Measurements from ENCODE around the gene LIPT2. TPM values are rescaled to one million over a fixed set of nuclear protein-coding genes. Genes with fewer than 3 reads are reported as not detected.

Gene LIPT2
- total RNA-seq, 3 donors from 2014 or later: 3.2 to 4.8 (median 4.1) TPM

DNA sequence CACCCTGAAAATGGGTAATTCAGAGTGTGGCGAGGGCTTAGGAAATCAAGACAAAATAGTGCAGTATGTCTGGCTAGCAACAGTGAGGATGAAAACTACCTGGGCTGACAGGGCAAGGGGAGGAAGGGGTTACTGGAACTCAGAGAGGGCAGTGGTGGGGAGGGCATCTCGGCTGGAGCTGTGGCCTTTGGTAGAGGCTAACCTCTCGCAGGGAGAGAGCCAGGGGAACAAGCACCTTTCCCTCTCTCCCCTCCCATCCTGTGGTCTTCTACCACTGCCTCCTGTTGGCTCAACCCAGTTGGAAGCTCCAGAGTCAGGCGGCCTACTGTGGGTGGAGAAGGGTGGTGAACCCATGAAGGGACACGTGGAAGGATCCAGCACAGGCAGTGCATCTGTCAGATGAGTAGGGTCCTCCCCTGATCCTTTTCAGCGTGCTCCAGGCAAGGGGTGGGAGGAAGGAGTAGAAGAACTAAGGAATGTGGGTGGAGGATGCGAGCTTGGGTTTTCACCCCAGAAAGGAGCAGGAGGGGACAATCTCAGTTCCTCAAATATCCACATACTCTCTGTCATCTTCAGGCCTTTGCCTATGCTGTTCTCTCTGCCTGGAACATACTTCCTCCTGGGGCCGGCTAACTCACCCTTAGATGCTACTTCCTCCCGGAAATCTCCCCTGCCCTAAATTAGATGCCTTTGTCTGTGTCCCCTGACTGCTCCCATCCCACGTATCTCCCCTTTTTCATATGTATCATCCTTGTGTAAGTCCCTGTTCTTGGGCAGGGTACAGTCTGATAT is 19.9 kb downstream of the LIPT2 start:
- Histone ChIP-seq H3K4me3 (no peak overlapping the region), H3K4me1 (ENCODE audit: low read depth) (no peaks in the 10 kb centered on the region), H3K9me3 (no peaks in the 10 kb centered on the region), H3K36me3 (ENCODE audit: low read depth) (no peaks in the 10 kb centered on the region)
- intact Hi-C loops (cut with DNase I, micrococcal nuclease): no loop called here
- TF ChIP-seq, protein P1, sequence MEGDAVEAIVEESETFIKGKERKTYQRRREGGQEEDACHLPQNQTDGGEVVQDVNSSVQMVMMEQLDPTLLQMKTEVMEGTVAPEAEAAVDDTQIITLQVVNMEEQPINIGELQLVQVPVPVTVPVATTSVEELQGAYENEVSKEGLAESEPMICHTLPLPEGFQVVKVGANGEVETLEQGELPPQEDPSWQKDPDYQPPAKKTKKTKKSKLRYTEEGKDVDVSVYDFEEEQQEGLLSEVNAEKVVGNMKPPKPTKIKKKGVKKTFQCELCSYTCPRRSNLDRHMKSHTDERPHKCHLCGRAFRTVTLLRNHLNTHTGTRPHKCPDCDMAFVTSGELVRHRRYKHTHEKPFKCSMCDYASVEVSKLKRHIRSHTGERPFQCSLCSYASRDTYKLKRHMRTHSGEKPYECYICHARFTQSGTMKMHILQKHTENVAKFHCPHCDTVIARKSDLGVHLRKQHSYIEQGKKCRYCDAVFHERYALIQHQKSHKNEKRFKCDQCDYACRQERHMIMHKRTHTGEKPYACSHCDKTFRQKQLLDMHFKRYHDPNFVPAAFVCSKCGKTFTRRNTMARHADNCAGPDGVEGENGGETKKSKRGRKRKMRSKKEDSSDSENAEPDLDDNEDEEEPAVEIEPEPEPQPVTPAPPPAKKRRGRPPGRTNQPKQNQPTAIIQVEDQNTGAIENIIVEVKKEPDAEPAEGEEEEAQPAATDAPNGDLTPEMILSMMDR (IDR thresholded peaks at IDR 0.05): no peak
- no peak for DNase-seq
- ATAC-seq: no peak

- Histone ChIP-seq H3K9me3 (no peaks in the 10 kb centered on the region), H3K36me3 (ENCODE audit: low read depth) (no peaks in the 10 kb centered on the region), H3K4me3 (no peak overlapping the region), H3K4me1 (ENCODE audit: low read depth) (no peaks in the 10 kb centered on the region)
- ATAC-seq (no peak), DNase-seq (no peak)
- intact Hi-C loops (cut with DNase I, micrococcal nuclease): no loop called here
- TF ChIP-seq, protein P1 (IDR thresholded peaks at IDR 0.05): no peak
These were observed 21.7 kb downstream of the LIPT2 start for GRCh38 chr11:74471668-74472429.

DNA sequence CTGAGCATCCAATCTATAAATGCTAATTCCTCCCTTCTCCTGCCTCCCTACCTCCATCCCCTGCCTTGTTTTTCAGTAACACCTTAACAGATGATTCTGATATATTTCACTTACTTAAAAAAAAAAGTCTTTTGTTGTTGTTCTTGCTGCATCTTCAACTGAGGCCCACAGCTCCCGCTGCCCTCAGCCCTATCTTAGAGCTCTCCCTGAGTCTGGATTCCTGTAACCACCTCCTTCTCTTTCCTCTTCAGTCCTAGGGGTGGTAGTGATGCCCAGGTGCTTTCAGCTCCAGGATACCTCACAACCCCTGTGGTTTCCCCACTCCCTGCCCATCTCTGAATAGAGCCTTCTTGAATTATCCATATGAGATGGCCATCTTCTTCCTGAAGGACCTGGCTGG is 22.5 kb downstream of the LIPT2 start:
- intact Hi-C loops (cut with DNase I, micrococcal nuclease): no loop called here
- Histone ChIP-seq H3K9me3 (no peaks in the 10 kb centered on the region), H3K36me3 (ENCODE audit: low read depth) (no peaks in the 10 kb centered on the region), H3K4me1 (ENCODE audit: low read depth) (peaks cover 8% of the 10 kb centered on the region), H3K4me3 (no peak overlapping the region)
- TF ChIP-seq, protein P1 (IDR thresholded peaks at IDR 0.05): no peak
- no peak for DNase-seq
- ATAC-seq: no peak

DNA sequence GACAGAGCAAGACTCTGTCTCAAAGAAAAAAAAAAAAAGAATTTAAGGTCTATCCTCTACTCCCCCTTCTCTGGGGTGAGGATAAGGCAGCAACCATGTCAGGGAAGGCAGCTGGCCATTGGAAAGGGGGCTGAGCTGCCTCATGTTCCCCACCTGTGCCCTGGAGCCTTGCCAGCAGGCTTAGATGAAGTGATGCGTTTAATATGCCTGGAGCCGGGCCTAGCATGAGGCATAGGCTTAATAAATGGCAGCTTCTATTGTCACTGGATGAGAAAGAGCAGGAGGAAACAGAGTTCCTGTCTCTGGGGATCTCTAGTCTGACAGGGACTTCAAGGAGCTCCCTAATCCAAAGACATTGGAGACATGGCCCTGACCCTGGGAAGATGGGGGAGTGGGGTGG is 23.0 kb downstream of the LIPT2 start:
- intact Hi-C loops (cut with DNase I, micrococcal nuclease): no loop called here
- ATAC-seq: no peak

GRCh38 chr11:74468936-74469335 is 24.6 kb downstream of the LIPT2 start:
- TF ChIP-seq, protein P1 (IDR thresholded peaks at IDR 0.05): no peak
- H3K4me3 ChIP-seq: no peak overlapping the region
- no peaks in the 10 kb centered on the region for H3K36me3 ChIP-seq (ENCODE audit: low read depth)
- H3K4me1 ChIP-seq (ENCODE audit: low read depth): peaks cover 16% of the 10 kb centered on the region
- intact Hi-C loops (cut with DNase I, micrococcal nuclease): no loop called here
- no peaks in the 10 kb centered on the region for H3K9me3 ChIP-seq
- ATAC-seq (no peak), DNase-seq (no peak)

More for the DNA sequence above, 23.0 kb downstream of the LIPT2 start:
- no peaks in the 10 kb centered on the region for H3K9me3 ChIP-seq
- H3K36me3 ChIP-seq (ENCODE audit: low read depth): no peaks in the 10 kb centered on the region
- H3K4me3 ChIP-seq: no peak overlapping the region
- no peak for DNase-seq
- H3K4me1 ChIP-seq (ENCODE audit: low read depth): peaks cover 12% of the 10 kb centered on the region
- TF ChIP-seq, protein P1 (IDR thresholded peaks at IDR 0.05): no peak
